HG02678 (cell line): Measurements from ENCODE around the gene ST6GALNAC4.

Experiments used
- ATAC-seq: cut with Tn5 transposase; IDR thresholded peaks from one replicate; pipeline ENCODE4 v1.9.1; 2021; ENCODE audit warnings: mild to moderate bottlenecking, moderate library complexity; ENCODE audit not compliant: unreplicated experiment

Gene ST6GALNAC4

DNA sequence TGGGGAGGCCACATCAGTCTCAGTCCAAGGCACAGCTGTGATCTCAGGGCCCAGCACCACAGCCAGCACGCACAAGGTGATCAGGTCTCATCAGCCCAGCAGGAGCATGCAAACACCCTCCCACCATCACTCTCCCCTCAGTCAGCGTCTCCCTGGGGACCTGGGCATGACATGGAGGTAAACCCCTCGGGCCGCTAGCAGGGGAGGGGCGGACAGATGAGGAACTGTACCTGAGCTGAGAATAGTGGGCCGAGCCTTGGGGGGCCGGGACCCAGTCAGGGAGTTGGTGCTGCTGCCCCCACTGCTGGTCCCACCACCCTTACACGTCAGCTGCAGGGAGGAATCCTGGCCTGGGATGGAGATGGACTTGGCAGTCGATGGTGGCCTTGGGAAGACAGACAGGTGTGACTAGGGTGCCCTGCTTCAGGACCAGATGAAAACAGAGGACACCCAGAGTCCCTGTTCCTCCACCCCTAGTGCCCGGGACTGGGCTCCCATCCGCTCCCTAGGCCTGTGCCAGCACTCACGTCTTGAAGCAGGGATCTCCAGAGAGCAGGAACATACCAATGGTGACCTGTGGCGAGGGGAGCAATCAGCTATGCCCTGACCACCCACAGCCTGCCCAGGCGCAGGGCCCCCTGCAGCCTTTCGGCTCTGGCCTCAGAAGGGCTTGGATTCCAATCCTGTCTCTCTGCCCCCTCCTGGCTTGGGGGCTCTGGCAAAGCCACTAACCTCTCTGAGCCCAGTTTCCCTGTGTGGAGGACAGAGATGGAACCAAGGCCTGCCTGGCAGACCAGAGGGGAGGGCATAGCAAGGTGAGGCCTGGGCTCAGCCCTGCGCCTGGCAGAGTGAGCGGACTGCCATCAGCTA is 31.2 kb upstream of the ST6GALNAC4 start:
- ATAC-seq = no peak

DNA sequence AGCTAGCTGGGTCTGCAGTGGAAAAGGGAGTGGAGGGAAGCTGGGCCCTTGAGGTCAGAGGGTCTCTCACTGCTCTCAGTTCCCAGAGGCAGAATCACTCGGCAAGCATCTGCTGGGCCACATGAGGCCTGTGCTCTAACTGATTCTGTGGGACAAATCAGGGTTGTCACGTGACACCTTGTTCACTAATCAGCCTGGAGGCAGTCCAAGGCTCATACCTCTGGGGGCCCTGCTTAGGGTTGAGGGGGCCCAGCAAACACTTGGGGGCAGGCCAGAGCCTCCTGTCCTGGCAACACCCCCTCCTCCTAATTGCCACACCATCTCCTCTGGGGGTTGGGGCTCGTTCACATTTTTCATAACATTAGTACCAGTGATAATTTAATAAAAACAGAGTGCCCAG is 29.9 kb upstream of the ST6GALNAC4 start:
- ATAC-seq = no peak

DNA sequence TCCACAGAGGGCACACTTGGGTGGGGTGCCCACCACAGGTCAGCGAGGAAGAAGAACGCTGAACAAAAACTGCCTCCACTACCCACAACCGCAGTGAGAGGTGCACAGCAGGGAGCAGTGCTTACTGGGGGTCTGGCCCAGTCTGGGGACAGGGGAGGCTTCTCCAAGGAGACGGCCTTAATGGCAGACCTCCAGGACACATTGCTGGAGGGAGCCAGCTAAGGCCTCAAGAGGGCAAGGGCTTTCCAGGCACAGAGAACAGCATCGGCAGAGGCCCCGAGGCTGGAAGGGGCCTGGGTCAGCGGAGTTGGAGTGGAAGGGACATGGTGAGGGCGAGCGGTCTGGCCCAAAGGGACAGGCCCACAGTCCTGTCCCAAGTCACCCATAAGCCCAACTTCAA is 29.1 kb upstream of the ST6GALNAC4 start:
- ATAC-seq = no peak

DNA sequence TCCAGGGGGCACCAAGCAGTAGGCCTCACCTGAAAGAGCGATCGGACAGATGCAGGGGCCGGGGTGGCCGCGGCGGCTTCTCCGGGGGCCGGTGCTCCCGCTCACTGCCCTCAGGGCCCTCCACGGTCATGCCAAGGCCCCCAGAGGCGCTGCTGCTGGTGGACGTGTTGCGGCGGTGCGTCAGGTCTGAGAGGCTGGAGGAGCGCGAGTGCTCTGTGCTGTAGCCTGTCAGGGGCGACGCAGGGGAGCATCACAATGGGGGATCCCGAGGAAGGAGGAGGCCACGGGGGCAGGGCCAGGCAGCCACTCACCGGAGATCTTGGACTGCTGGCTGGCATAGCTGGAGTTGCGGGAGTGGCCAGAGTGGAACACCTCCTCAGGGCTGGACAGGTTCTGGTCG is 28.5 kb upstream of the ST6GALNAC4 start:
- no peak for ATAC-seq

DNA sequence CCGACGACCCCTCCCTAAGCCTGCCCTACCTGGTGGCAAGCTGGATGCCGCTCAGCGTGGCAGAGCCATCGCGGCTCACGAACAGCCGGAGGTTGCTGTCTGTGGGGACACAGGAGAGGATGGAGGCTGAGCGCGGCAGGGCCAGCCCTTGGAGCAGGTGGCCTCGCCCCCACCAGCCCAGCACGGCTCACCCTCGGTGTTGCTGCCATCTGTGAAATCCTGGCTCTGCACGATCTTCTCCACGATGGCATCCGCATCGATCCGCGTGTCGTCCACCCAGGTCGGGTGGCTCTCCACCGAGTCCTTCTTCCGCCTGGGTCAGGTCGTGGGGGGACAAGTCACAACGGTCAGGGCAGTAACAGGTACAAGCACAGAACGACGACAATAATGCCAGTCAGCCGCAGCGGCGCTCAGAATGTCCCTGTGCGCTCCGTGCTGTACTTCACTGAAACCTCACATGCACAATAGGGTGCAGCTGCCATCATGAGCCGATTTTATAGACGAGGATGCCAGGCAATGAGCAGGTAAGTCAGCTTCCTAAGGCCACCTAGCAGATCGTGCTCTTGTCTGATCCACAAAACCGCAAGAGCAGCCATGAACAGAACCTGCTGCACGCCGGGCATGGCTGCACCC is 27.9 kb upstream of the ST6GALNAC4 start:
- no peak for ATAC-seq

DNA sequence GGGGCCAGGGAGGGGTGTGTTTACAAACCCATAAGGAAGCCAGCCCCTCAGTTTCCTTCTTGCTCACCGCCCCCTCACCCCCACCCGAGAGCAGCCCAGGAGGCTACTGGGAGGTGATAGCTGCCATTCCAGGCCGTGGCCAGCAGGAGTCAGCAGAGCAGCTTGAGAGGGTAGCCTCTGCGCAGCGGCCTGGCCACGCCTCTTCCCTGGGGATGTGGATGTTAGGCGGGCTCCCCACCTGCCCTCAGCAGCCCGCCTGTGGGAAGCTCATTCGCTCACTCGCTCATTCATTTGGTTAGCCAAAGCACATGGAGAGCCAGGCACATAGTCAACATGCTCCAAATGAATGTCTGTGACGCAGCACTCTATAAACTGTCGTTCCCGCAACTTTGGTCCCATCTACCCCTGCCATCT is 26.9 kb upstream of the ST6GALNAC4 start:
- ATAC-seq = no peak

DNA sequence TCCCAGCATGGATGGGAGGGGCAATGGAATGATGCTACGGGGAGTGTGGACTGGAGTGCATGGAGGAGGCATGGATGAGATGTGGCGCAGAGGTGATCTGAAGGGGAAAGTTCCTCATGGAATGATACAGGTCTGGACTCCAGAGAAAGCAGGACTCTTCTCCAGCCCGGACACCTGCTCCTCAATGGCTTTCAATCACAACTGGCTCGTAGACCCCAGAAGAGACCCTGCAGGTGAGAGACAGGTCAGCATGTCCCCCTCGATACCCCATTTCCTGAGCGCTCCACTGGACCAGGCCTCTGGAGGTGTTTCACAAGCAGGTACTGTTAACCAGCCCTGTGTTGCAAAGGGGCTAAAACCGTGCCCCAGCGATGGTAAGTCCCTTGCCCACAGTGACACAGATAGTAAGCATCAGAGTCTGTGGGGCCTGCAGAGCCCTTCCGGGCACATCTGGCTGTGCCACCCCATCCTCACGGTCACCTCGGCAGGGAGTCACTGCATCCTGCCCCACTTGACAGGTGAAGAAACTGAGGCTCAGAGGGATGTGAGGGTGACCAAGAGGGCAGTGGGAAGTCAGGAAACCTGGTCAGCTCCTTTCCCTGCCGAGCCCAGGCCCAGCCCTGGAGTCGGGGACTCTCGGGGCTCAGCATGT is 26.3 kb upstream of the ST6GALNAC4 start:
- ATAC-seq = no peak

DNA sequence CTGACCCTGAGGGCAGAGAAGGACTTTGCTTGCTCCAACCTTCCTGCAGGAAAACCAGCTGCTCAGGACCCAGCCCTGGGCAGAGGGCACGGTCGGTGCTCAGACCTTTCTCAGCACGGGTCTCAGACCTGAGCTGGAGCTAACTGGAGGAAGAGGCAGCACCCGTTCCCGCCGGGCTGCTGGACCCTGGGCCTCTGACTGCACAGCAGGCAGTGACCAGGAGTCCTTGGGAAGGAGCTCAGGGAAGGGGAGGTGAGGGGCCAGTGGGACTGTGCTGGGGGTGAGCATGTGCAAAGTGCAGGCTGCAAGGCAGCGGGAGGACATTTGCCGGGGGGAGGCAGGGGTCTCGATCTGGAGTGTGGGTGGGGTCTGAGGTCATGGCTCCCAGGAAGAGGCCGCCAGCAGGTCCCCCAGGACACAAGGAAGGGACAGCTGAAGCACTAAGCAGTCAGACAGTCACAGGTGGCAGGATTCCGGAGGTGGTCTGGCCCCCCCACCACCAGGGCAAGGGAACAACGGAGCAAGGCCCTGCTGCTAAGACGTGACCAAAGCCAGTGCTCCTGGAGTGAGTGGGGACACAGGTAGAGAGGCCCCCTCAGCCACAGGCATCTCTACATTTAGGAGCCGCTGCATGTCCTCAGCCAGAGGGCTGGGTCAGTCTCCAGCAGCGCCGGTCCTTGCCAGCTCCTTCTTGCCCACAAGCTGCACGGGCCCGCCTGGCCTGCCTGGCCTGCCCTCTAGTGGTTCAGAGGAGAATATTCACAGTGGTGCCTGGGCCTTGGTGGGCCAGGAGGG is 25.6 kb upstream of the ST6GALNAC4 start:
- no peak for ATAC-seq

DNA sequence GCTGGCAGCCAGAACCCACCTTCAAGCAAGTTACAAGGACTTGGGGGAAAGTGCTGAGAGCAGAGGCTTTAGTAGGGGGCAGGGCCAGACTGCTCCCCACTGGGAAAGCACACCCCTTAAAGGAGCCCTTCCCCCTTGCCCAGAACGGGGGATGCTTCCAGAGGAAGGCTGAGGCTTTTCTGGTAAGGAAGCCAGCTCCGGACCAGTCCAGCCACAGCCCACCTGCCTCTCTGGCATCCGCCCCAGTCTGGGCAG is 25.0 kb upstream of the ST6GALNAC4 start:
- no peak for ATAC-seq

DNA sequence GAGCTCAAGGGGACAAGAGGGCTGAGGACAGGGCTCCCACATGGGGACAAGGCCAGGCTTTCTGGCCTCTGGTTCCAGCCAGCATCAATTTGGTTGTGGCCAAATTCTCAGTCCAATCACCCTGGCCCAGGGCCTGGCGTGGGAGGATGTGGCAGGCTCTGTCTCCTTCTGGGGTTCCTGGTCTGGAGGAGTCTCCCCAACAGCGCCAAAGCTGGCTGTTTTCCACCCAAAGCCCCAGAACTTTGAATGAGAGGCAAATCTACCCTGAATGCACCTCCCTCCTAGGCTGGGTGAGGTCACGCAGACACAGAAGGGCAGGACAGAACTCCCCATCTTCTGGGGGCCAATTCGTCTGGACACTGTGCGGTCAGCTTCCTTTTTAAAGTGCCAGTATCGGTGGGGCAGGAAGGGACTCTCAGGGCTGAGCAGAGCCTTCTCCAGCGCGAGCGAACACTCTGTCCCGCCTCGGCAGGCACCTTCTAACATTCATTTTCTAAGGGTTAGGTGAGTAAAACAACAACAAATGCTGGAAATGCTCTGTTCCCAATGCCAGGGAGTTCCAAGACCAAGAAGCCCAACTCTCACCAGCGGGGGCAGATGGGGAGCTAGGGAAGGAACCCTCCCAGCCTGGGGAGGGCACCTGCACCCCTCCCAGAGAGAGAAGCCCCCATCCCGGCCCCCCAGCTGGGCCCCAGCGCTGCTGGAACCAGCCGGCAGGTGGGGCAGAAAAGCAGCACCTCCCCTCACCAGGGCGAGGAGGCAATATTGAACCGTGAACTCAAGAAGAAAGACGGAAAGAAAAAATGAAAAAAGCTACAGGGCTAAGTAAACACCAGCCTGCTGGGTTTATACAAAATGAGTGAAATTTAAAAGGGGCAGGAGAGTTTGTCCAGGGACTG is 24.5 kb upstream of the ST6GALNAC4 start:
- ATAC-seq = no peak

DNA sequence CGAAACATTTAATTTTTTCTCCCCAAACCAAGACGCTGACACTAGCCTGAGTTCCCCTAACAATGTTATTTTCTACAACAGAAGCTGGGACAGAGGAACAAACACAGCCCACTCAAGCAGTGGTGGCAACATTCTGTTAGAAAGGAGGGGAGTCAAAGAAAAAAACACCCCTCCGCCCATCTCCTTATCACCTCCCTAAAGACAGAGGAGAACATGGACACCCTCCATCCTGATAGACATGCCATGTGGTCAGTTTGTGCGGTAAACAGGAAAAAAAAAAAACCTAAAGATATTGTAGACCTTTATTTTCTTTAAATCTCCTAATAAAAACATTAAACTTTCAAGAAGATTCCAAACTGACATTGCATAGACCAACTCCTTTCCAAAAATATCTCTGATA is 23.8 kb upstream of the ST6GALNAC4 start:
- no peak for ATAC-seq

DNA sequence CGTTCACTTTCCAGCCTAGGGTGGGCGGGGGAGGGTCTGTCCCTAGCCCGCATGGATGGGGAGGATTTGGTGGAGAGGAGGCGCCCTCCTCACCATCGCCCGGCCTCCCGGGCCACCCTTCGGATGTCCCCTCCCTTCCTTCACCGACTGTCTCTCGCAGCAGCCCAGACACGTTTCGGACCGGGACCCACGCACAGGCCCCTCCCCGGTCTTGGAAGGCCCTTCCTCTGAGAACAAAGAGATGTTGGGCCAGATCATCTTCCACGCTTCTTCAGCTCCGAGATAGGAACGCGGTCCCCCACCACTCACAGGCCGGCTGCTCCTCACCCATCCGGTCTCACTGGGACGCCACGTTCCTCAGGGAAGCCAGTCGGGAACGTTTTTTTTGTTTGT is 21.5 kb upstream of the ST6GALNAC4 start:
- ATAC-seq = no peak

DNA sequence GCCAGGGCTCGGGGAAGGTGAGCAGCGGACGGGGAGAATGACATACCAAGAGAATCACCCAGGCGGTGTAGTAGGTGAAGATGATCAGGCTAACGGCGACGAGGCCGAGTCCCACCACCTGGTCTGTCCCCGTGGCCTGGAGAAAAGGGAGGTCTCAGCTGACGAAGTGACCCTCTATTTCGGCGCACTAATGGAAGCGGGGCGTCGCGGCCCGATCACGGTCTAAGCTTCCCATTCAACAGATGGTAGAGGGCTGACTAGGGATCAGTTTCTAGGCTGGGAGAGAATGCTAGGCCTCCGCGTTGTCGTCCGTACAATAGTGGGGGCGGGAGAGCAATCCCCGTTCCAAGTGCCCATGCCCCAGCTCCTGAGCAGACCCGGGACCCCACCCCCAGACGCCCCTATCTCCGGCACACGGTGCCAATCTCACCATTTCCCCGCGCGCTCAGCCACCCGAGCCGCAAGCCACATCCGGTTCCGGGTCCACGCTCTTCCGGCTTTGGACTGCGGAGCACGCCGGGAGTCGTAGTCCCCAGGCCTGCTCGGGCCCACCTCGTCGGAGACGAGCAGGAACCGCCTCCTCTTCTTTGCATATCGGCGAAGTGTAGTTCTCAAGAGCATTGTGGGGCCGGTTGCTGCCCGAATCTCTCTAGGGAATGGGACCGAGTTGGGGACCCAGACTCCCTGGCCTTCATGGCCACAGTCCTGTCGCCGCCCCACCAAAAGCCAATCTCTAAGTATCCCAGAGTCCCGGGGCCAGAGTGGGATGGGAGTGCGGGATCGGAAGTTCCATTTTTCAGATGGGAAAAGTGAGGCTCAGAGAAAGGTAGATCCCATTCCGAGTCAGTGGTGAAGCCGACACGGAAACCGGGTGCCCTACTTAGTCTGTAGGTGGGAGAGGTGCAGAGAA is 20.8 kb upstream of the ST6GALNAC4 start, which contains the start of gene DPM2:
TSS of gene DPM2 (minus strand) at position 467 of the 910 bp plus-strand sequence. CDS start at position 433, 34 bp downstream.
- ATAC-seq = peak; percentile 92

DNA sequence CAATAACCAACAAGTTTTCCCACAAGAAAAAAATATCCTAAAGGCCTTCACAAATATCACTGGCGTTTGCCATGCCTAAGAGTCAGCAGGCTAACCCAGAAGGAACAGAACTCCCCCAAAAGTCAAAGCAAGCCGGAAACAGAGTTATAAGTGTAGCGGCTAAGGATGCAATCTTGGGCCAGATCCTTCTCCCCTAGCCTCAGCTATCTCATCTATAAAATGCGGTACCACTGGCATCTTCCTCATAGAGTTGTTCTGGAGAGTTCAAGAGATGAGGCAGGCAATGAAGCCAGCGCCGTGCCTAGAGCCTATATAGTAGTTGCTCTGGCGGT is 20.2 kb upstream of the ST6GALNAC4 start:
- no peak for ATAC-seq

DNA sequence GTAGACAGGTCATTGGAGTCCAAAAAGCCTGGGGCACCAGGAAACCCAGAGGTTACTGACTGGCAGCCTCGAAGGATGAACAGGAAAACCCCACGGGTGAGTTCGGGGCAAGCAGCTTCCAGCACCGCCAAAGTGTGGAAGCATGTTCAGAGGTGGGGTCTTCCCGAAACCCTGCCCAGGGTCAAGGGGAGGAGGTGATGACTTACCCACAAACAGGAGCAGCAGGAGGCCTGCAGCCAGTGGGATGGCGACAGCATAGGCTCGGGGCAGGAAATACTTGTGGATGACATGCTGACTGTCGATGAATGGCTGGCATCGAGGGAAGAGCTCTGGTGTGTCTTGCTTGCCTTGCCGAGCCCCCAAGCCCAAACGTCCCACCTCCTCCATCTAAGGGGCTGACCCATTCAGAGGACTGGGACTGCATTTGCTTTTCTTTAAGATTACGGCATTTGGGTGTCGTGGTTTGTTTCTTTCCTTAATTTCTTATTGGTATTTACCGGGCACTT is 19.6 kb upstream of the ST6GALNAC4 start:
- no peak for ATAC-seq

DNA sequence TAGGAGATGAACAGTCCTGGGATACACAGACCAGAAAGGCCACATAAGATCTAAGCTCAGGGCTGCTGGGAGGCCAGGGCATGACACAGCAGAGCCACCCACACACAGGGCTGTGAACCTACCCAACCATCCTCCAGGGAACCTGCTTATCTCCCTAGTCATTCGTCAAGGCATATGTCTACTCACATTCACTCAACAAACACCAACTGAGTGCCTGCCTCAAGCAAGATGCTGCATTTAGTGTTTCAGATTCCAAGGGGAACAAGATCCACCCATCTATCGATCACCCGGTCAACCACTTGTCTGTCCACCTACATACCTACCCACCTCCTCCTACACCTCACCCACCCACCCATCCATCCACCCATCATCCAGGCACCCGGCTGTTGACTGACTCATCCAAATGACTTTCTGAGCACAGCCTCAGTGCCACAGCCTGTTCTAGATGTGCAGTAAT is 19.0 kb upstream of the ST6GALNAC4 start:
- ATAC-seq = no peak

DNA sequence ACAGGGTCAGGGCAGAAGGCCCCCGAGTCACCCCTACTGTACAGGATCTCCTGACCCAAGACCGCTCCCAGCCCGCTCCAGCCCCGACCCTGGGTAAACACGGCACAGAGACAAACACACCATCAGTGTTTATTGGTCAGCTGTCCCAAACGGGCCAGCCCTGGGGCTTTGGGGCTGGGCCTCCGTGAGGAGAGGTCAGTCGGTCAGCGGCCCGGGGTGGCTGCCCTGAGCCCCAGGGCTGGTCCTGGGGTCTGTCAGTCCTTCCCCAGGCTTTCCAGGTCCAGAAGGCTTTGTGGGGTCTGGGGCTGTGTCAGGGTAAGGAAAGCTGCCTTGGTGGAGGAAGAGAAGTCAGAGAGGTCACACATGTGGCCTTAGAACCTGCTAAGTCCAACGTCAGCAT is 18.1 kb upstream of the ST6GALNAC4 start:
- ATAC-seq = no peak

DNA sequence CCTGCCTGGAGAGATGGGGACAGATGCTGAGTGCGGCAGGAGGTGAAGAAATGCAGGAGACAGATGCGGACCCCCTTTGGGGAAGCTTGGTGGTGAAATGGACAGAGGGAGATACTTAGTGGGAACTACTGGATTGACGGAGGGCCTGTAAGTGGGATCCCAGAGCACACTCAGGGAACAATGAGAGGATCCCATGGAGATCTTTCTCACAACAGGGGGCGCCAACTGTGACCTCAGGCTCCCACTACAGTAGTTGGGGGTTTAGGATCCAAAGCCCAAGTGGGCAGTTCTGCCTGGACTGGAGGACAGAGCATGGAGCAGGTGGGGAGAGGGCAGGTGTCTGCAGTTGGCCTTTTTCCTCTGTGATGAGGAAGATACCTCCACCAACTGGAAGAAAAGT is 17.4 kb upstream of the ST6GALNAC4 start:
- no peak for ATAC-seq
